Measurements from ENCODE around the gene NUCB2.

Gene NUCB2

DNA sequence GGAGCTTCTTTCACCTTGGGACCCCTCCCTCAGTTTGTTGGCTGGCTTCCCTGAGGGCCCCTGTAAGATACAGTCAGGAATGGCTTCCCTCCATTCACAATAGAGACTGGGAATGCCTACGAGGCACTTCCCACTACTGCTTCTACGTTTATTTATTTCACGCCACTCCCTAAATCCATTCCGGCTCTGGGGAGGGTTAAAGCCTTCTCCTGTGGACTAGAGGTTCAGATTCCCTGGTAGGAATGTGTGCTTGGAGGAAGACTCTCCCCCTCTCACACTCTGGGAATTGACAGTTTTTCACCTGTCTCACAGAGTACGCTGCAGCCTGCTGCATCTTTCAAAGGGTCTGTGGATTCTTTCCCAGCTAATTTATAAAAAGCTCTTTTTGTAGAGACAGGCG lies 3.3 kb upstream of the NUCB2 start:
- no peak for TF ChIP-seq CTCF (IDR thresholded peaks at IDR 0.05; ENCODE audit: low read depth, low read length)
- DNase-seq (ENCODE audit: extremely low read depth, low read depth) = no peak

GRCh38 chr11:17273668-17274282 lies 2.8 kb upstream of the NUCB2 start:
- no peak for TF ChIP-seq CTCF (IDR thresholded peaks at IDR 0.05; ENCODE audit: low read depth, low read length)
- DNase-seq (ENCODE audit: extremely low read depth, low read depth) = no peak

GRCh38 chr11:17275400-17276235 lies 921 bp upstream of the NUCB2 start:
- no peak for TF ChIP-seq CTCF (IDR thresholded peaks at IDR 0.05; ENCODE audit: low read depth, low read length)
- no peak for DNase-seq (ENCODE audit: extremely low read depth, low read depth)

GRCh38 chr11:17277024-17277584 lies 565 bp downstream of the NUCB2 start:
- no peak for TF ChIP-seq CTCF (IDR thresholded peaks at IDR 0.05; ENCODE audit: low read depth, low read length)
- DNase-seq (ENCODE audit: extremely low read depth, low read depth) = no peak

DNA sequence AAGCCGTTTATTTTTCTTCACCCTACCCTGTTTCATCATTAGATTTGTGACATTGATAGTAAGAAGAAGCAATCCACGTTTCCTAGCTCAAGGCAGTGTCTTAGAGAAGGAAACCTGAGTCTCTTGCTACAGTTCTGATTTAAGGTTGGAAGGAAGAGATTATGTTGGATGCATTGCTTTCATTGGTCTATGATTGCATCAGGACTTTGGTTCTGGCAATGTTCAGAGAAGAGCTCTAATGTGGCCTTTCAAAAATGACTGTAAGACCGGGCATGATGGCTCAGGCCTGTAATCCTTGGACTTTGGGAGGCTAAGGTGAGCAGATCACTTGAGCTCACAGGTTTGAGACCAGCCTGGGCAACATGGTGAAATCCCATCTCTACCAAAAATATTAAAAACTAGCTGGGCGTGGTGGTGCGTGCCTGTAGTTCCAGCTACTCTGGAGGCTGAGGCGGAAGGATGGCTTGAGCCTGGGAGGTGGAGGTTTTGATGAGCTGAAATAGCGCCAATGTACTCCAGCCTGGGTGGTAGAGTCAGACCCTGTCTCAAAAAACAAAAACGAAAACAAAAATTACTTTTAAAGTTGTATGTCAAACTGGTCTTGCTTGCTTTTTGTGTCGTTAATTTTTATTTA lies 4.1 kb downstream of the NUCB2 start:
- DNase-seq (ENCODE audit: extremely low read depth, low read depth) = no peak

DNA sequence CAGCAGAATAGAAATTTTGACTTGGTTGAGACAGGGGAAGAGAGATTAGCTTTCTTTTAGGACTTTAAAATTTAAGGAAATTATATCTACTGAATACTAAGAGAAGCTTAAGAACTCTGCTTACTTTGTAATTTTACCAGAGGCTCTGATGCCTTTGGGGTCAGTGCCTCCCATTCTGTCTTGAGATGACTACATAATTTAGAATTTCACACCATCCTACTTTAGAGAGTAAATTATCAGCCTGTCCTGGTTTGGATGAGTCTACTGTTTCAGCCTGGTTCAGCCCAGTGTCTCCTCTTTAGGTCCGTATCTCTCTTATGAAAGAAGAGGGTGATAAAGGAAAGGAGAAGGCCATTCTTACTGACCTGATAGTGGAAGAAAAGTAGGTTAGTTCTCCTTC lies 9.8 kb downstream of the NUCB2 start:
- DNase-seq (ENCODE audit: extremely low read depth, low read depth) = no peak
- TF ChIP-seq CTCF (IDR thresholded peaks at IDR 0.05; ENCODE audit: low read depth, low read length) = no peak

More for the DNA sequence above, 4.1 kb downstream of the NUCB2 start:
- no peak for TF ChIP-seq CTCF (IDR thresholded peaks at IDR 0.05; ENCODE audit: low read depth, low read length)

- no peak for TF ChIP-seq CTCF (IDR thresholded peaks at IDR 0.05; ENCODE audit: low read depth, low read length)
- no peak for DNase-seq (ENCODE audit: extremely low read depth, low read depth)
Observed at GRCh38 chr11:17287058-17287457, 10.5 kb downstream of the NUCB2 start.

All from AG09319 (cell line).